IMR-90 (cell line): ENCODE results near the gene GALNT9. TPM values are rescaled to one million over a fixed set of nuclear protein-coding genes. Genes with fewer than 3 reads are reported as not detected.

Experiments used
- ATAC-seq: fragments of 200-7000 bp; cut with Tn5 transposase; 2 replicates; pipeline ENCODE4 v1.9.1; 2020; ENCODE audit warnings: low read depth, mild to moderate bottlenecking, moderate library complexity
- BruUV-seq: library from RNA; stranded (reverse); fragments of 400-500 nt; replicated peaks from 2 replicates; lab custom pipeline; 2021; lab: Mats Ljungman, UMichigan
- CTCF ChIA-PET: fragments of 300-600 bp; formaldehyde crosslinking; extraction: SDS; loops from one replicate; lab custom pipeline; 2021; ENCODE audit warnings: antibody characterized with exemption; lab: Yijun Ruan, JAX
- POLR2A ChIA-PET: fragments of 300-600 bp; sonication (Branson Sonifier 250); formaldehyde crosslinking; loops from one replicate; lab custom pipeline; 2022; ENCODE audit warnings: antibody characterized with exemption; ENCODE audit not compliant: unreplicated experiment; lab: Charles Lee
- DNase-seq: peaks from one replicate; pipeline ENCODE4 v3.0.0; 2013
- H2AFZ ChIP-seq: replicated peaks from 2 replicates; pipeline ENCODE3; 2013; ENCODE audit warnings: low read length, mild to moderate bottlenecking; ENCODE audit not compliant: poor library complexity
- H2AK5ac ChIP-seq: 2 replicates; pipeline ENCODE4 v1.6.1; 2013; ENCODE audit warnings: low read depth, low read length, inconsistent platforms
- H2AK9ac ChIP-seq: replicated peaks from 2 replicates; pipeline ENCODE3; 2013; ENCODE audit warnings: mild to moderate bottlenecking, low read depth, low read length, moderate library complexity; ENCODE audit not compliant: poor library complexity
- H2BK120ac ChIP-seq: 2 replicates; pipeline ENCODE4 v1.6.1; 2013; ENCODE audit warnings: low read depth, low read length, inconsistent platforms
- H2BK15ac ChIP-seq: 3 replicates; pipeline ENCODE4 v1.6.1; 2013; ENCODE audit warnings: low read depth, low read length, inconsistent platforms
- H2BK20ac ChIP-seq: 2 replicates; pipeline ENCODE4 v1.6.1; 2013; ENCODE audit warnings: low read depth, mild to moderate bottlenecking, inconsistent platforms, low read length, moderate library complexity
- H2BK5ac ChIP-seq: 2 replicates; pipeline ENCODE4 v1.6.1; 2013; ENCODE audit warnings: mild to moderate bottlenecking, low read depth, low read length, inconsistent platforms; ENCODE audit not compliant: poor library complexity, severe bottlenecking
- H3K14ac ChIP-seq: replicated peaks from 2 replicates; pipeline ENCODE4 v1.6.1; 2013; ENCODE audit warnings: low read depth, low read length, inconsistent platforms
- H3K18ac ChIP-seq: 2 replicates; pipeline ENCODE4 v1.6.1; 2013; ENCODE audit warnings: low read depth, low read length, control low read depth
- H3K23ac ChIP-seq: 2 replicates; pipeline ENCODE4 v1.6.1; 2013; ENCODE audit warnings: low read depth, low read length, inconsistent platforms
- H3K27ac ChIP-seq: 2 replicates; pipeline ENCODE4 v1.5.1; 2013; ENCODE audit warnings: mild to moderate bottlenecking, control low read depth, low read length; ENCODE audit not compliant: insufficient read depth
- H3K27me3 ChIP-seq: 2 replicates; pipeline ENCODE4 v1.6.1; 2013; ENCODE audit warnings: low read length; ENCODE audit not compliant: control insufficient read depth, insufficient read depth
- H3K36me3 ChIP-seq: 2 replicates; pipeline ENCODE4 v1.6.1; 2013; ENCODE audit warnings: low read length, mixed read lengths; ENCODE audit not compliant: control insufficient read depth, insufficient read depth
- H3K4ac ChIP-seq: 2 replicates; pipeline ENCODE4 v1.6.1; 2013; ENCODE audit warnings: low read depth, low read length, inconsistent platforms
- H3K4me1 ChIP-seq: 2 replicates; pipeline ENCODE4 v1.6.1; 2013; ENCODE audit warnings: low read length, mixed read lengths; ENCODE audit not compliant: control insufficient read depth, insufficient read depth
- H3K4me2 ChIP-seq: 2 replicates; pipeline ENCODE4 v1.6.1; 2013; ENCODE audit warnings: low read depth, mild to moderate bottlenecking, control low read depth, low read length, moderate library complexity
- H3K4me3 ChIP-seq: 2 replicates; pipeline ENCODE4 v1.5.1; 2013; ENCODE audit warnings: low read depth, mild to moderate bottlenecking, control low read depth, low read length, moderate library complexity; ENCODE audit not compliant: insufficient read depth
- H3K56ac ChIP-seq: 2 replicates; pipeline ENCODE4 v1.6.1; 2013; ENCODE audit warnings: low read length, inconsistent platforms; ENCODE audit not compliant: insufficient read depth; ENCODE audit errors: extremely low read depth
- H3K79me1 ChIP-seq, 2 experiments: 2 replicates each; pipeline ENCODE4 v1.6.1; 2013; ENCODE audit warnings: low read length in 2 of 2, inconsistent platforms in 1 of 2, low read depth in 1 of 2
- H3K9ac ChIP-seq: 2 replicates; pipeline ENCODE4 v1.6.1; 2013; ENCODE audit warnings: low read depth, low read length, control low read depth
- H3K9me1 ChIP-seq: 2 replicates; pipeline ENCODE4 v1.6.1; 2013; ENCODE audit warnings: low read length, inconsistent platforms; ENCODE audit not compliant: insufficient read depth
- H3K9me3 ChIP-seq: 2 replicates; pipeline ENCODE4 v1.6.1; 2013; ENCODE audit warnings: low read length; ENCODE audit not compliant: control insufficient read depth, insufficient read depth
- H4K20me1 ChIP-seq: 2 replicates; pipeline ENCODE4 v1.6.1; 2013; ENCODE audit warnings: low read length, inconsistent platforms; ENCODE audit not compliant: insufficient read depth
- H4K5ac ChIP-seq: 2 replicates; pipeline ENCODE4 v1.6.1; 2013; ENCODE audit warnings: mild to moderate bottlenecking, low read depth, low read length, control low read depth
- H4K8ac ChIP-seq, 2 experiments: 2 replicates each; pipeline ENCODE4 v1.6.1; 2013; ENCODE audit warnings: low read depth in 2 of 2, low read length in 2 of 2, control low read depth in 1 of 2, inconsistent platforms in 1 of 2
- H4K91ac ChIP-seq: 2 replicates; pipeline ENCODE4 v1.6.1; 2013; ENCODE audit warnings: low read depth, low read length, inconsistent platforms; ENCODE audit not compliant: insufficient read depth
- BHLHE40 ChIP-seq: fragments of 150-350 bp; IDR thresholded peaks from 2 replicates; pipeline ENCODE4 v1.6.1; 2016; ENCODE audit warnings: mild to moderate bottlenecking, low read depth, low read length
- CEBPB ChIP-seq: IDR thresholded peaks from 2 replicates; pipeline ENCODE4 v1.6.1; 2012; ENCODE audit warnings: low read depth, low read length, improper control_type of control experiment
- CHD1 ChIP-seq: IDR thresholded peaks from 2 replicates; pipeline ENCODE4 v1.6.1; 2012; ENCODE audit warnings: low read depth, low read length, improper control_type of control experiment
- FOS ChIP-seq: fragments of 150-350 bp; IDR thresholded peaks from 2 replicates; pipeline ENCODE4 v1.6.1; 2016; ENCODE audit warnings: low read depth, low read length
- MAFK ChIP-seq: IDR thresholded peaks from 2 replicates; pipeline ENCODE4 v1.6.1; 2012; ENCODE audit warnings: low read depth, low read length, improper control_type of control experiment
- MXI1 ChIP-seq: IDR thresholded peaks from 2 replicates; pipeline ENCODE4 v1.6.1; 2012; ENCODE audit warnings: low read depth, mild to moderate bottlenecking, low read length, moderate library complexity, borderline replicate concordance
- NFE2L2 ChIP-seq: fragments of 150-350 bp; IDR thresholded peaks from 2 replicates; pipeline ENCODE4 v1.6.1; 2016; ENCODE audit warnings: low read depth, mild to moderate bottlenecking, low read length
- POLR2A ChIP-seq: IDR thresholded peaks from 2 replicates; pipeline ENCODE4 v1.6.1; 2012; ENCODE audit warnings: mild to moderate bottlenecking, low read depth, low read length
- RAD21 ChIP-seq: IDR thresholded peaks from 2 replicates; pipeline ENCODE4 v1.6.1; 2012; ENCODE audit warnings: low read length, improper control_type of control experiment
- RCOR1 ChIP-seq: IDR thresholded peaks from 2 replicates; pipeline ENCODE4 v1.6.1; 2012; ENCODE audit warnings: mild to moderate bottlenecking, low read length, improper control_type of control experiment; ENCODE audit not compliant: insufficient replicate concordance
- SMC3 ChIP-seq: fragments of 150-350 bp; IDR thresholded peaks from 2 replicates; pipeline ENCODE4 v1.6.1; 2016; ENCODE audit warnings: low read depth, mild to moderate bottlenecking, antibody characterized with exemption, low read length, moderate library complexity
- USF2 ChIP-seq: fragments of 150-350 bp; IDR thresholded peaks from 2 replicates; pipeline ENCODE4 v1.6.1; 2017; ENCODE audit warnings: mild to moderate bottlenecking, antibody characterized with exemption, low read length, low read depth
- WGBS, 2 experiments: methylation state at CpG; one replicate each; pipeline versions ENCODE4 v1.1.5 to v1.1.7; 2013; ENCODE audit warnings: missing lambda C conversion rate in 2 of 2; ENCODE audit not compliant: insufficient read length in 1 of 2; ENCODE audit errors: extremely low coverage in 2 of 2; 5-methylcytosine and 5-hydroxymethylcytosine counted together
- dilution Hi-C: fragments of 300-500 bp; cut with HindIII; formaldehyde crosslinking; loops from one replicate; pipeline ENCODE4 v1.14.3; 2018; ENCODE audit warnings: low sequenced_read_pairs; ENCODE audit not compliant: unreplicated experiment
- in situ Hi-C: fragments of 300-500 bp; cut with MboI; formaldehyde crosslinking; loops from 3 replicates; pipeline ENCODE4 v1.14.3; 2019; ENCODE audit warnings: low sequenced_read_pairs, inconsistent platforms, mixed read lengths
- intact Hi-C: fragments of 100-400 bp; cut with micrococcal nuclease; formaldehyde crosslinking; loops from 2 replicates; pipeline ENCODE4 v1.10.0; 2022
- polyA plus RNA-seq, 3 experiments: library from polyadenylated mRNA; depleted of rRNA; stranded (reverse); fragments of >200 nt; gene quantifications; 2 replicates each; pipeline ENCODE4 v1.2.3, GENCODE V29; 2012; ENCODE audit warnings: low replicate concordance in 1 of 3
- total RNA-seq: library from RNA; depleted of rRNA; stranded (reverse); fragments of >200 nt; gene quantifications from 2 replicates; pipeline ENCODE4 v1.2.3, GENCODE V29; 2012

Gene GALNT9
- total and polyA plus RNA-seq, 2 of the 4 experiments (the other 2 are of a cell fraction), result under 0.01 to 0.12 TPM

DNA sequence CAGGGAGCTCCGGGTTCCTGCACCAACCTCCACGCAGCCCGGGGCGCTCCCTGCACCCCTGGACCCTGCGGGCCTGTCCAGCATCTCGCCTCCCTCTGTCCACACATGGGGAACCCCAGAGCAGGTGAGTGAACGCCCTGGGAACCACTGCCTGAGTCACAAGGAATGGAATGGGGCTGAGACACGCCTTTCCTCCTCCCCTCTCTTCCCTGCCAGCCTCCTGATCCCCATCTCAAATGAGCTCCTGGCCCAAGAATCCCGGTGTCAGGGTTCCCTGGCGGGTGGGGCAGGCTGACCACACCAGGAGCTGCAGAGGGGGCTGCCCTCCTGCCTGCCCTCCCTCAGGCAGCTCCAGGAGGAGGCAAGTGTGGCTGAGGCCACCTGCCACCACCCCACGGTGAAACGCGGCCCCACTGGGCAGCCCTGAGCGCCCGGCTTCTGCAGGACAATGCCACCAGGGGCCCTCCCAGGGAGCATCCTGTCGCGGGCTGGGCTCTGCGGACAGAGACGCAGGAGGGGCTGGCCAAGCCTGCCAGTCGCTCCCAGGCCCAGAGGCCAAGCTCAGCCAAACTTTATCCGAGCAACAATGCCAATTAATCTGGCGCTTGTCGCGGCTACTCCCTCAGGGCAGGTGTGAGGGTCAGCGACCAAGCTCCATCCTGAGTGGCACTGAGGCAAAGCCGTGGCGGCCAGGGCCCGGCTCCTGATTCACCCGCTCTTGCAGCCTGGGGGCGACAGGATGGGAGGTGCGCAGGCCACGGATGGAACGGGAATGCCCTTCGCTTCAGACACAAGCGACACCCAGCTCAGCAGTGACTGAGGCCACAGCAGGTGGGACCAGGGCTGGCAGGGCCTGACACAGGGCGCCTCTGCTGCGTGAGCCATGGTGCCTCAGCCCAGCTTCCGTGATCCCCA lies 44.3 kb downstream of the GALNT9 start:
- Histone ChIP-seq H3K27me3 (peaks cover 5% of the 10 kb centered on the region; the same call in 1 of the 2 replicates), H4K20me1 (no peaks in the 10 kb centered on the region), H3K4ac (no peak overlapping the region), H3K14ac (no peak overlapping the region), H3K9me3 (peaks cover 4% of the 10 kb centered on the region; the same call in 1 of the 2 replicates), H2AFZ (no peak overlapping the region), H3K9me1 (no peaks in the 10 kb centered on the region), H2BK120ac (no peak overlapping the region), H4K8ac (no peak overlapping the region), H2AK9ac (no peak overlapping the region), H3K4me3 (no peak overlapping the region), H3K56ac (no peak overlapping the region), H2BK20ac (no peak overlapping the region), H3K23ac (no peak overlapping the region), H3K79me1 (no peaks in the 10 kb centered on the region), H3K4me1 (no peaks in the 10 kb centered on the region), H3K18ac (no peak overlapping the region), H2BK15ac (no peak overlapping the region), H2BK5ac (no peak overlapping the region), H4K5ac (no peak overlapping the region), H3K27ac (no peak overlapping the region), H3K36me3 (no peaks in the 10 kb centered on the region), H3K9ac (no peak overlapping the region), H2AK5ac (no peak overlapping the region), H3K4me2 (no peak overlapping the region), H4K91ac (no peak overlapping the region)
- no peak for DNase-seq
- in situ Hi-C loops (no loop called here), intact Hi-C loops (no loop called here), dilution Hi-C loops (no loop called here)
- ChIA-PET POLR2A (no interaction called here), CTCF (no interaction called here)
- 62% methylated on average over 28 of the region's 38 CpGs; no CpG with 5 or more reads in 1 of the 2 experiments for WGBS, 2 experiments
- TF ChIP-seq RAD21 (no peak), RCOR1 (no peak), USF2 (no peak), CHD1 (no peak), BHLHE40 (no peak), NFE2L2 (no peak), SMC3 (no peak), MAFK (no peak), FOS (no peak), CEBPB (no peak), MXI1 (no peak), POLR2A (no peak)
- ATAC-seq, result no peak
- BruUV-seq, result no TSS peak
